GM18507 (cell line): ENCODE results near the gene FAT2.

Experiments
- DNase-seq: peaks from one replicate; pipeline ENCODE4 v3.0.0; 2011; ENCODE audit warnings: low read depth; ENCODE audit not compliant: insufficient read length; ENCODE audit errors: extremely low spot score
- FAIRE-seq: peaks from 2 replicates; lab custom pipeline; 2011; peaks lifted over from hg19 to GRCh38; lab: Jason Lieb, UNC

The FAT2 gene, protein sequence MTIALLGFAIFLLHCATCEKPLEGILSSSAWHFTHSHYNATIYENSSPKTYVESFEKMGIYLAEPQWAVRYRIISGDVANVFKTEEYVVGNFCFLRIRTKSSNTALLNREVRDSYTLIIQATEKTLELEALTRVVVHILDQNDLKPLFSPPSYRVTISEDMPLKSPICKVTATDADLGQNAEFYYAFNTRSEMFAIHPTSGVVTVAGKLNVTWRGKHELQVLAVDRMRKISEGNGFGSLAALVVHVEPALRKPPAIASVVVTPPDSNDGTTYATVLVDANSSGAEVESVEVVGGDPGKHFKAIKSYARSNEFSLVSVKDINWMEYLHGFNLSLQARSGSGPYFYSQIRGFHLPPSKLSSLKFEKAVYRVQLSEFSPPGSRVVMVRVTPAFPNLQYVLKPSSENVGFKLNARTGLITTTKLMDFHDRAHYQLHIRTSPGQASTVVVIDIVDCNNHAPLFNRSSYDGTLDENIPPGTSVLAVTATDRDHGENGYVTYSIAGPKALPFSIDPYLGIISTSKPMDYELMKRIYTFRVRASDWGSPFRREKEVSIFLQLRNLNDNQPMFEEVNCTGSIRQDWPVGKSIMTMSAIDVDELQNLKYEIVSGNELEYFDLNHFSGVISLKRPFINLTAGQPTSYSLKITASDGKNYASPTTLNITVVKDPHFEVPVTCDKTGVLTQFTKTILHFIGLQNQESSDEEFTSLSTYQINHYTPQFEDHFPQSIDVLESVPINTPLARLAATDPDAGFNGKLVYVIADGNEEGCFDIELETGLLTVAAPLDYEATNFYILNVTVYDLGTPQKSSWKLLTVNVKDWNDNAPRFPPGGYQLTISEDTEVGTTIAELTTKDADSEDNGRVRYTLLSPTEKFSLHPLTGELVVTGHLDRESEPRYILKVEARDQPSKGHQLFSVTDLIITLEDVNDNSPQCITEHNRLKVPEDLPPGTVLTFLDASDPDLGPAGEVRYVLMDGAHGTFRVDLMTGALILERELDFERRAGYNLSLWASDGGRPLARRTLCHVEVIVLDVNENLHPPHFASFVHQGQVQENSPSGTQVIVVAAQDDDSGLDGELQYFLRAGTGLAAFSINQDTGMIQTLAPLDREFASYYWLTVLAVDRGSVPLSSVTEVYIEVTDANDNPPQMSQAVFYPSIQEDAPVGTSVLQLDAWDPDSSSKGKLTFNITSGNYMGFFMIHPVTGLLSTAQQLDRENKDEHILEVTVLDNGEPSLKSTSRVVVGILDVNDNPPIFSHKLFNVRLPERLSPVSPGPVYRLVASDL (N-terminal part only)

DNA sequence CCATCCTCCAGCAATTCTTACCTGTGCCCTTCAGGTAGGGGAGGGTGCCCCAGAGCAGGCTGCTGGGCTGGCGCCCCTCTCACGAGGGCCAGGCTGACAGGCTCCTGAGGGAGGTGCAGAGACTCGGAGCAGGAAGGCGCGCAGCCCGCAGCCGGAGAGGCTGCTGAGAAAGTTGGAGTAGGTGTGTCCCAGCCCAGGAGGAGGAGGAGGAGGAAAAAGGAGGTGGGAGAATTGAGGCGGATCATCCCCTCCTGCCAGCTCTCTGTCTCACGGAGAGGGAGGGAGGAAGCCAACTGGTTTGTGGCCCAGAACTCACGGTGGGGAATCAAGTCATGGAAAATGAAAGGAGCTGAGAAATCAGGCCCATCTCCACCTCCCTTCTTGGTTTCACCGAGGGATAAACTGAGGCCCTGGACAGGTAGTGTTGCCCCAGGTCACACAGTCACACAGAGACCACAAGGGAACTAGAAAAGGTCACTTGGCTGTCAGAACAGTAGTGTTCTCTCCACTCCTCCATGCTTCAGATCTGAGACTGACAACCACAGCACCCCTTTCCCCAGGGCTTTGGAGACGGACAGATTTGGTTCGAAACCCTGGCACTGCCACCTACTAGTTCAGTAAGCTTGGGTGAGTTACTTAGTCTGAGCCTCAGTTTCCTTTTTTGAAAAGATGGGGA lies at the start of gene FAT2:
Gene FAT2 (minus strand): TSS at position 188 of the 676 bp plus-strand sequence. CDS start 22,400 bp downstream, outside the sequence.
- FAIRE-seq (no peak), DNase-seq (no peak)

DNA sequence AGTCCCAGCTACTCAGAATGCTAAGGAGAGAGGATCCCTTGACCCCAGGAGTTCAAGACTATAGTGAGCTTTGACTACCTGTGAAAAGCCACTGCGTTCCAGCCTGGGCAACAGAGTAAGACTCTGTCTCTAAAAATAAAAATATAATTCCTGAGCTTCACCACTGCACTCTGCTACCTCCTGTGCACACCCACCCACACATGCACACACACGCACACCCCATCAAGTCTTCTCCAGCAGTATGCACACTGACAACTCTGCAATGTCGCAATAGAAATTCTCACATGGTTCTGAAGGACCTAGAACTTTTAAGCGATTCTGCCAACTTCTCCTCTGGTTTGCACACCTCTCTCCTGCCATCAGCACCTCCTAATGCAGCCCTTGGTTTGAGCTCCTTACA lies 47.5 kb upstream of the FAT2 start:
- no peak for FAIRE-seq
- no peak for DNase-seq

DNA sequence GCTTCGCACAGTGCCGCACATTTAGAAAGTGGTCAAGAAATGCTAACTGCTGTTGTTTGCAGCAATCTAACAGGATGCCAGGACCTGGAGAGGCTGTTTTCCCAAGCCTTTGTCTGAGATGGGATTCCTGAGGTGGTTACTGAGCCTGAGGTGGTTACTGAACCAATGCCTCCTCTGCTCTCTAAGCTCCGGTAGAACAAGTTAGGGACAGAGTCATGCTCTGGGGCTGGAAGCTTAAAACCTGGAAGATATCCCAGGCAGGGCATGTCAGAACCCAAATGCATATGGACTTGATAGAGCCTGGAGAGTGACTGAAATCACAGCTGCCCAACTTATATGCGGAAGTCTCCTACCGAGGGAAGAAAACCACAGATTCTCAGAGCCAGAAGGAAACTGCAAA lies 46.5 kb upstream of the FAT2 start:
- no peak for FAIRE-seq

DNA sequence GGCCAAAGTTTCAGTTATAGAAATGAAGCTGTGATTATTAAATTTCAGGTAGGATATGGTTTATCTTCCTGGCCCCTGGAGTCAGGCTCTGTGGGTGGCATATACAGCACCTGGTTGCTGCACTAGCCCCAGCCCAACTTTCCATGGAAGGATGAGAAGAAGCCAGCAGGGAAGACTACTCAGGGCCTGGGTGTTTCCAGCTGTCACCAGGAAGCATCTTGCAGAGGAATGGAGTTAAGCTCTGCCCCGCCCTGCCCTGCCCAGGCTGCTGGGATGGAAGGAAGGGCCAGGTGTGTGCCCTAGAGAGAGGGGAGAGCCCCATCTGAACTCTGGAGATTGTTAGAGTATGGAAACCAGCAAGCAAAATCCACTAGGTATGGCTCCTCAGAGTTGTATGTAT lies 42.8 kb upstream of the FAT2 start:
- FAIRE-seq (no peak), DNase-seq (no peak)

More for the DNA sequence above, 46.5 kb upstream of the FAT2 start:
- DNase-seq: no peak

DNA sequence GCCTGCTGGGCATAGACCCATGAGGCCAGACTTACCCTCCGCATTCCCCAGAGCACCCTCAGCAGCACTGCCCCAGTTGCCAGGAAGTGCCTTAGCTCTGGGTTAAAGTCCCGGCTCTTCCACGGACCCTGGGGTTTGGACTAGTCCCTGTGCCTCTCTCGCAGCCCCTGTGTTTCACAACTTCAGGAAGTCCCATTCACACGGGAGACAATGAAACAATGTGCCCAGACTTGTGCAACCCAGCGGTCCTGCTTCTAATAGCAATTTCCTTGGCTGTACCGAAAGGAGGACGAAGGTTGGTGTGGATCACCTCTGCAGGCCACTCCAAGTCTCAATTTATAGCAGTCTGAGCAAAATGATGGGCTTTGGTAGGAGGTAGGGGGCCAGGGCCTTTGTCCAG lies 41.8 kb upstream of the FAT2 start:
- no peak for FAIRE-seq
- no peak for DNase-seq

DNA sequence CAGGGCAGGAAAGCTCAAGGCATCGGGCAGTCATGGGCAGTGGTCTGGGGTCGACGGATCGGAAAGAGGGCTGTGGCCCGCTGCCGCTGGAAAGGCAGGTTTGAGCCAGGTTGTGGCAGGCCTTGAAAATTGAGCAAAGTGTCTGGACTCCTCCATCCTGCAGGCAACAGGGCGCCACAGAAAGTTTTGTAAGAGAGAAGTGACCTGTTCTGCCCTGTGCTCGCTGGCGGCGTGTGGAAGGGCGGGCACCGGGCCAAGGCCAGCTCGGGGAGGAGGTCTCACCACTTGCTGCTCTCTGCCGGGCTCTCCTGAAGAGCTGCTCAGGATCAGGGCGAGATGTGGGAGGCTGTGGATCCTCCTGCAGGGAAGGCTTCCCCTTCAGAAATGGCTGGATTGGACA lies 41.4 kb upstream of the FAT2 start:
- FAIRE-seq (no peak), DNase-seq (no peak)

DNA sequence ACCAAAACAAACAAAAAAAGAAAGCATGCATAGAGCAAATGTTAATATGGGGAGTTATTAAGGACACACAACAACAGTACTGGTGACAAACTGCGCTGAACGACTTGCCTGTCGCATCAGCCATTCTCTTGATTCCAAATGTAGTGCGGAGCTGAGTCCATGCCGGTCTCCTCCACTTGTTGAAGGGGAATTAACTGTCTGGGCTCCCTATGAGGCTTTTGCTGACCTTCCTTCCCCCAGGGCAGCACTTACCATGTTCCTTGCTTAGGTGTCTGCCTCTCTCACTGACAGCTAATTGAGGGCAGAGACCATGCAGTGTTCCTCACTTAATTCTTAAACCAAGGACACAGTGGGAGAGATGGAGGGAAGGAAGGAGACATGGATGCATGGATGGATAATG lies 40.8 kb upstream of the FAT2 start:
- DNase-seq (no peak), FAIRE-seq (no peak)

DNA sequence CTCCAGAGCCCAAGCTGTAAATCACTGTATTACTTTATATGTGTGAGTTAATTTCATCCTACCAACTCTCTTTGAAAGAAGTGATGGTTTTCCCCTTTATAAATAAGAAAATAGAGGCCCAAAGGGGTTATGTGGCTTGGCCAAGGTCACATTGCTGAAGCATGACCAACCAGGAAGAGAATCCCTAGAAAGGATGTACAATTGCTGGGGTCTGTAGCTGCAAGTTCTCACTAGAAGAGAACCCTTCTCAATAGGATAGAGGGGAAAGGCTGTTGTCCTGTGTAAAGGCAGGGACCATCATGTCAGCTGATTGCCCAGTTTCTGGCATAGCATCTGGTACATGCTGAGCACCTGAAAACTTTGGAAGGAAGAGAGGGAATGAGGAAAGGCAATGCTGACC lies 39.0 kb upstream of the FAT2 start:
- no peak for FAIRE-seq
- DNase-seq: no peak

DNA sequence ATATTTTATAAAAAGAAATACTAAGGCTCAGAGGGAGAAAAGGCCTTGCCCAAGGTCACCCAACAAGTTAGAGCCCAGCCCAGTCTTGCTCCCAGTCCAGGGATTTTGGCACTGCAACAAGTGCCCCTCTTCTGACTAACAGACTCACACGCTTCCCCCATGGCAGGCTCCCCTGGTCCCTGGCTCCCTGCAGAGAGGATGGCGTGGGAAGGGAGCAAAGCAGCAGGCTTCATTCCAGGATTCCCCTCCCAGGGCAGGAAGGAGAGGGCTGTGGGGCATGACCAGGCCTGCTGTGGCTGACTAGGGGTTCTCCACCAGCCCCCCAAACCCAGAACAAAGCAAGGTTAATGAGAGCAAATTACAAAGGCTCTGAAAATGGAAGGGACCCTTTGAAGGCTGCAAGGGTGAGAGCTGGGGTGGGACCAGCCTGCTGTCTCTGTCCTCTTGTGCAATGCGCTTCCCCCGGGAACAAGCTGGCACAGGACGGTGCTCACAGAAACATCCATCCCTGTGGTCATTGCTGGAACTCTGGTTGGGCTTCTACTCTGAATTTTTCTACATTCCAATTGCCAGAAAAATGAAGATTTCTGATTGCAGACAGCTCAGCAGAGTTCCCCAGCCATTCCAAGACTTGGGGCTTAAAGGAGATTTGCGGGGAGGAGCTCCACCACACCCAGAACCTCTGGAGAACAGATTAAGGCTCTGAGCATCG lies 37.1 kb upstream of the FAT2 start:
- FAIRE-seq (no peak), DNase-seq (no peak)

DNA sequence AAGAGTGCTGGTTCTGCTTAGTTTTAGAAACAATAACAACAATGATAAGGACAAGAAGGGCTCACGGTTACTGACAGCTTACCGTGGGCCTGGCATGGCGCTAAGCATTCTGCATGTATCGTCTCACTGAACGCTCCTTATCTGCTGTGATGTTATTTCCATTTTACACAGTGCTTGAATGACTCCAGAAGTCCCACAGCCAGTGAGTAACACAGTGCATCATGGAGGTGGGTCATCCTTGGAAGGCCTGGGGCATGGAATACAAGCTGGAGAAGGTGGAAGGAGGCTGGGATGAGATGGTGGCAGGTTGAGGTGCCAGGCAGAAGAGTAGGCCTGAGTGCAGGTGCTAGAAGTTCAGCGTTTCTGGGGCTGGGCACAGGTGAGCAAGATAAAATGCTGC lies 36.5 kb upstream of the FAT2 start:
- DNase-seq (no peak), FAIRE-seq (no peak)

DNA sequence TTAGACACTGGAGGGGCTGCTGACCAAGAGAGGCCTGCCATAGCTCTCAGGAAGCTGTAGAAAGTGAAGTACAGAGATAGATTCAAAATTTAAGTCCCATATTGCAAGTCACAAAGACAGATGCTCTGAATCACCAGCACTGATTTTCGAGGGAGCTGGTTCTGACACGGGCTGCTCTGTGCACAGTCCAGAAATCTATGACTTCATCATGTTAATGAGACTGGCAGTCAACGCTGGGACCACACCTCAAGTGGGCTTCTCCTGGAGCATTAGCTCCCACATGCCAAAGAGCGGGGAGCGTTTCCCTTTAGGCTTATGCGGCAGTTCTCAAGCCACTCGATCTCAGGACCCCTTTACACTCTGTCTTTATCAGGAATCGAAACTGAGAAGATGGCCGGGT lies 34.2 kb upstream of the FAT2 start:
- FAIRE-seq: no peak

DNA sequence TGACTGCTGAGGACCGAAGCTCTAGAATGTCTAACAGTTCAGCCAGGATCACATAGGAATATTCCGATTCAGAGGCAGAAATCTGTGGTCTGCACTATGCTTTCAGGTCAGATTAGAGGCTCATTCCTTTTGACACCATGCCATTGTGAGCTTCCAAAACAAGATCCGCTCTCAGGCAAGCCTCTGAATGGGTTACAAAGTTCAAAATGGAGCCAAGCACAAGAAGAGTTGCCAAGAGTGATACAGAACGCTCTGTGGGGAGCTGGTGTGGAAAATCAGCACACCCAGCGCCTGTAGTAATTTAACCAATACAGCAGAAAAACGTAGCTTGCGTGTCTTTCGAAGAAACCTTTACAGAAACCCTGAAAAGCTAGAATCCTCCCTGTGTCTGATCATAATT lies 33.3 kb upstream of the FAT2 start:
- no peak for DNase-seq
- FAIRE-seq: no peak

More for the DNA sequence above, 34.2 kb upstream of the FAT2 start:
- DNase-seq: no peak

DNA sequence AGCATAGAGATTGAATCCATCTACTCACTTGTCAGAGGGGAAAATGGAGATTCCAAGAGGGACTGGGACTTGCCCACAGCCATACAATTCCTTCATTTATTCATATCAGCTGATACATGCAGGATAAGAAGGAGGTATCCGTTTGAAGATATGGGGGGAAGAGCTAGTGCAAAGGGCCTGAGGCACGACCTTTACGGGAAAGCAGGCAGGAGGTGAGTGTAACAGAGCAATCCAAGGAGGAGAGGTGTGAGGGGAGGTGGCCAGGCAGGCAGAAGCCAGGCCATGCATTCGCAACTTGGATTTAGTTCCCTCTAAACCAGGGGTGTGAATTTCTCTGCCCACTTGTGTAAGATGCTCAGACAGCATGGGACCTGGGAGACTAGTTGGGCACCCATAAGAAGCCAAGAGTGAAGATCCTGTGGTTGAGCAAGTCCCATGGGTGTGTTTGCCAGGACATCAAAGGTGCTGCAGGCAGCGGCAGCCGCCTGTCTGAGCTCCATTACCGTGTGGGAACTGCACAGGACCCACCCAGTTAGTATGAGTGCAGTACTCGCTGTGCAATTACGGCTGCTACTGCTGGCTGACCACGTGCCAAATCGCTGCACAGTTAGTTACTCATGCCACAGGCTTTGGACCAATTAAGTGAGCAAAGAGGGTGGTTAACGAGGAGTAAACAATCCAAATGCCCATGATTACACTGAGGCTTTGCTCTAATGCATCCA lies 31.4 kb upstream of the FAT2 start:
- FAIRE-seq (no peak), DNase-seq (no peak)

DNA sequence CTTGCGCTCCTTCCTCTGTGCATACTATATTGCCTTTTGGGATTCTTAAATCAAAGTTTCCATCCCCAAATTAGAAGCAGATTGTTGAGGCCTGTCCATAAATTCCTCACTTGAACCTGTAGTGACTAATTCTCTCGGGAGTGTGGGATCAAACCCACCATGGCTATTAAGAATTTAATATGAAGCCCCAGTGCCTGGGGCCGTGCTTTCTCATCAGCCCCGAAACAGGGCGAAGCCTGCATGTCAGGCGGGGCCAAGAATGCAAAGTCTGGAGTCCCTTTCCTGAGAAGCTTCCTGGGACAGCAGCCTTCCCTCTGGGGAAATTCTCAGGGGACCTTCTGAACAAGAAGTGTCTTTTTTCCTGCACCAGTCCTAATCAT lies 29.3 kb upstream of the FAT2 start:
- DNase-seq (no peak), FAIRE-seq (no peak)

DNA sequence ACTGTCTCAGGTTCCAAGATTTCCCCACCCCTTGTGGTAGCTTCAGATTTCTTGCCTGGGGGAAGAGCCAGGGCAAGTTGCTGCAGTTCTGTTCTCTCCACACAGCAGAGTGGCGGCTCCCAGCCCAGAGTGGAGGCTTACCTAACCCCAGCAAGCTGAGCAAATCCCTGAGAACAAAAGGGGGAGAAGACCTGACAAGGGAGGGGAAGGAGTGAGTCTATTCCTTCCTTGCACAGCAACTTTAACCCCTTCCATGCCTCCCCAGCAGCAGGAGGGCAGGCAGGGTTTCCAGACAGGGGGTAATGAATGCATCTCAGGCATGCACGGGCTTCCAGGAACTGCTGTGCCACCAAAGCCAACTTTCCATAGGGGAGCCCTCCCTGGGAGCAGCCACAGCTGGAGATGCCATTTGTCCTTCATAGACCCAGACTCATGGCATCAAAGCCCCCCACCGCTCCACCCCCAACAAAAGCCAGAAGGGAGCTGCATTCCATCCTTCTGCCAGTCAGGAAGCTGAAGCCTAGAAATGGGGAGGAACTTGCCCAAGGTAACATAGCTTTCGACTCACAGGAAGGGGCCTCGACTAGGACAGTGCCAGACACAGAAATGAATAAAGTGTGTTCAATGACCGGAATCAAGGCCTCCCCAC lies 28.8 kb upstream of the FAT2 start:
- no peak for DNase-seq
- no peak for FAIRE-seq

DNA sequence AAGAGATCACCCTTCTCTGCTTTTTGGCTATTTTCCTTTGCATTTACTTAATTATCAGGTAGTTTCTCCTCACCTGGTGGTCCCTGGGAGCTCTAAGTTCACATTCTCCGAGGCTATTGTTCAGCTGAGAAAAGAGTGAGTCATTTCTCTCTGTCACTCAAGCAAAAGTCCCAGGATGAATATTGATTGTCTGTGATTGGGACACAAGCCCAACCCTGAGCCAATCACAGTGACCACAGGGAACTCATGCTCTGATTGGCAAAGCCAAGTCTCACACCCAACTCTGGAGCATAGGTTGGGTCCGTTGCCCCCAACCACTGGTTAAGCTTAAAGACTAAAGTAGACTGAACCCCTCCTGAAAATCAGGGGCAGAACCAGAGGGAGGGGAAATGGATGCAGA lies 27.8 kb upstream of the FAT2 start:
- no peak for FAIRE-seq

DNA sequence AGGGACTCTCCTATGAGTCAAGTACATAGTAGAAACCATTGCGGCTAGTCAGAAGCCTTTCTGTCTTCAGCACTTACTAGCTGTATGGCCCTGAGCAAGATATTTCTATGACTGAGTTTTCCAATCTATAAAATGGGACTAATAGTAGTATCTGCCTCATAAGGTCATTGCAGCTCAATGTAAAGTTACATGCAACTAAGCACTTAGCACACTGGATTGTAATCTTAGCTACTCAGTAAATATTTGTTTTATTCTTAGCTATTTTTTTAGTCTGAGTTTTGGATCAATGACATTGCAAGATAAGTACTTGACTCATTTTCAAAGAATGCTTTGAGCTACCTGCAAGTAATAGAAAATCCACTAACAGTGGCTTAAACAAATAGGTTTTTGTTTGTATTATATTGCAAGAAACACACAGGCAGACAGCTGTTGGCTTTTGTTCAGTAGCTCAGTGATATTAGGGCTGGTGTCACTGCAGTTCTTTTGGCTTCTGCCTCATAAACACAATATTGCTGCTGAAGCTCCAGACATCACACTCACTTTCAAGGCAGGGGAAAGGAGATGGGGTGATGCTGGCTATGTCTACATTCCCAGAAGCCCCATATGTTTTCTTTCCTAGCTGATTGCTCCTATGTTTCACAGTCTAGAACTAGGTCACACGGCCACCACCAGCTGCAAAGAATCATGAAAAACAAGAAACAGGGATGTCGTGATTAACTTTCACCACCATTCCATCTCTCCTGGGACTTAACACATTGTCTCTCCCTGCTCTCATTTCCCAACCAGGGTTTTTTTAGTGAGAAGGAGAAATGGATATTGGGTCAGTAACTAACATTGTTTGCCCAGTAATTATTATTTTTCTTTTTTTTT lies 26.9 kb upstream of the FAT2 start:
- no peak for FAIRE-seq
- DNase-seq: no peak

More for the DNA sequence above, 27.8 kb upstream of the FAT2 start:
- DNase-seq: no peak
